Measurements from ENCODE around the gene KLF13.

Gene KLF13

DNA sequence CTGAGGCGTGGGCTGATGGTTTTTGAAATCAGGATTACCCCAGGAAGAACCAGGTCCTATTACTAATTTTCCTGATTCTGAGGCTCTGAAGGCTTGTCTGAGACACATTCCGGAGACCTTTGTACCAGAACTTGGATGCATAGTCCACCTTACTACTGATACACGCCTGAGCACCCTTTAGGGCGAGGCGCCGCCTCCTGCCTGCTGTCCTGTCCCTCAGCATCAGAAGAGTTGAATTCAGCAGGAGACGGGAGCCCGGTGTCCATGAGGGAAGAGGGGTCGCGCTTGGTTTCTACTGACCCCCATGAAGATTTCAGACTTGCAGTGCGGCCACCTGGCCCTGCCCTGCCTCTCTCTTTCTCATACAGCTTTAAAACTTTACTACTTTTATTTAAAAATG lies 49.9 kb downstream of the KLF13 start:
- TF ChIP-seq, protein P1, sequence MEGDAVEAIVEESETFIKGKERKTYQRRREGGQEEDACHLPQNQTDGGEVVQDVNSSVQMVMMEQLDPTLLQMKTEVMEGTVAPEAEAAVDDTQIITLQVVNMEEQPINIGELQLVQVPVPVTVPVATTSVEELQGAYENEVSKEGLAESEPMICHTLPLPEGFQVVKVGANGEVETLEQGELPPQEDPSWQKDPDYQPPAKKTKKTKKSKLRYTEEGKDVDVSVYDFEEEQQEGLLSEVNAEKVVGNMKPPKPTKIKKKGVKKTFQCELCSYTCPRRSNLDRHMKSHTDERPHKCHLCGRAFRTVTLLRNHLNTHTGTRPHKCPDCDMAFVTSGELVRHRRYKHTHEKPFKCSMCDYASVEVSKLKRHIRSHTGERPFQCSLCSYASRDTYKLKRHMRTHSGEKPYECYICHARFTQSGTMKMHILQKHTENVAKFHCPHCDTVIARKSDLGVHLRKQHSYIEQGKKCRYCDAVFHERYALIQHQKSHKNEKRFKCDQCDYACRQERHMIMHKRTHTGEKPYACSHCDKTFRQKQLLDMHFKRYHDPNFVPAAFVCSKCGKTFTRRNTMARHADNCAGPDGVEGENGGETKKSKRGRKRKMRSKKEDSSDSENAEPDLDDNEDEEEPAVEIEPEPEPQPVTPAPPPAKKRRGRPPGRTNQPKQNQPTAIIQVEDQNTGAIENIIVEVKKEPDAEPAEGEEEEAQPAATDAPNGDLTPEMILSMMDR (IDR thresholded peaks at IDR 0.05; ENCODE audit: low read depth, low read length): no peak
- no peak overlapping the region for H3K4me3 ChIP-seq (ENCODE audit: low read depth, low read length)
- in situ Hi-C loops (cut with HindIII; ENCODE audit: low sequenced_read_pairs): no loop called here
- no peak for DNase-seq (ENCODE audit: low read depth, low spot score)

DNA sequence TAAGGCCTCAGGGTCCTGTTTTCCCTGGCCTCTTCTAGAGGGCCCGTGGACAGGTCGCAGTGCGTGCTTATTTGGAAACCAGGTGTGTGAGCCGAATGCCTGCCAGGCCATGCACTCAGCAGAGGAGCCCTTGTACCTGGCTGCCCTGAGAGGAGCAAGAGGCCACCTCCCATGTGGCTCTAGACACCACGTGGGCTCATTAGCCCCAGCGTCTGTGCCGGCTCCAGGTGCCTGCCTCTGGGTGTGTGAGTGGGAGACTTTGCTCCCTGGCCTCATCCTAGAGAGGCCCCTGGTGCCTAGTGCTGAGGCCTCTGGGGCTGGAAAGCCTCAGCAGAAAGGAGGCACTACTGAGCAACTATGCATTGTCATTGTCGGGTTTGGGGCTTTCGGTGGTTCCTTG lies 50.4 kb downstream of the KLF13 start:
- TF ChIP-seq, protein P1 (IDR thresholded peaks at IDR 0.05; ENCODE audit: low read depth, low read length): no peak
- in situ Hi-C loops (cut with HindIII; ENCODE audit: low sequenced_read_pairs): no loop called here
- no peak overlapping the region for H3K4me3 ChIP-seq (ENCODE audit: low read depth, low read length)
- DNase-seq (ENCODE audit: low read depth, low spot score): no peak

DNA sequence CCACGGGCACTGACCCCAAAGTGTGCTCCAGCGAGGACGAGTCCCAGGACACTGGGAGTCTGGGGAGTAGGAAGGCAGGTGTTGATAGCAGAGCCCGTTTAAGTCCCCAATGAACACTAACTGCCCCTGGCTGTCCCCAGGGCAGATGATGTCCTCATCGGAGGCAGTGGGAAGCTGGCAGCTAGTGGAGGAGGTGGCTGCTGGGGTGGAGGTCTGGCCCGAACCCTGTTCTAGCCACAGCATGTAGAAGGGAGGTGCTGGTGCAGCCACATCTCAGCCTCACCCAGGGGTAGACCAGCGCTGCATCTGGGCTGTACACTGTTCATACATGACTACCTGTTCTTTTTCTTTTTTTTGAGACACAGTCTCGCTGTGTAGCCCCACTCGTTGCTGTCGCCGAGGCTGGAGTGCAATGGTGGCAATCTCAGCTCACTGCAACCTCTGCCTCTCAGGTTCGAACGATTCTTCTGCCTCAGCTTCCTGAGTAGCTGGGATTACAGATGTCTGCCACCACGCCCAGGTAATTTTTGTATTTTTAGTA lies 51.8 kb downstream of the KLF13 start:
- in situ Hi-C loops (cut with HindIII; ENCODE audit: low sequenced_read_pairs): no loop called here
- TF ChIP-seq, protein P1 (IDR thresholded peaks at IDR 0.05; ENCODE audit: low read depth, low read length): no peak
- no peak for DNase-seq (ENCODE audit: low read depth, low spot score)
- no peak overlapping the region for H3K4me3 ChIP-seq (ENCODE audit: low read depth, low read length)

DNA sequence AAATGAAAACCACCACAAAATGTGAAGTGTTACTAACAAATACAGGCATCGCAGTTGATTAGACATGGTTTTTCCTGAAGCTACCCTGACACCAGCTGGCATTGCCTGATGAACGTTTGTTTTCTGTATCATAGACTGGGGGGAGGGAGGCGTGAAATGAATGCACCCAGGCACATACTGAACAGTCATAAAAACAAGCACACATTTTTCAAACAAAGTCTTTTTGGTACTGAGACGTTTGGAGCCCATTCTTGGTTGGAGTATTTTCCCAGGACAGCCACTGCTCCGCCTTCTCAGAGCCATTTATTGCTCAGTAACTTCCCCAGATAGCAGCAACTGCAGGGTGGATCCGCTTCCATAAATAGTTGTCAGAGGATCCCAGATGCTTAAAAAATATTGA lies 52.4 kb downstream of the KLF13 start:
- H3K4me3 ChIP-seq (ENCODE audit: low read depth, low read length): no peak overlapping the region
- in situ Hi-C loops (cut with HindIII; ENCODE audit: low sequenced_read_pairs): no loop called here
- DNase-seq (ENCODE audit: low read depth, low spot score): no peak
- TF ChIP-seq, protein P1 (IDR thresholded peaks at IDR 0.05; ENCODE audit: low read depth, low read length): no peak

DNA sequence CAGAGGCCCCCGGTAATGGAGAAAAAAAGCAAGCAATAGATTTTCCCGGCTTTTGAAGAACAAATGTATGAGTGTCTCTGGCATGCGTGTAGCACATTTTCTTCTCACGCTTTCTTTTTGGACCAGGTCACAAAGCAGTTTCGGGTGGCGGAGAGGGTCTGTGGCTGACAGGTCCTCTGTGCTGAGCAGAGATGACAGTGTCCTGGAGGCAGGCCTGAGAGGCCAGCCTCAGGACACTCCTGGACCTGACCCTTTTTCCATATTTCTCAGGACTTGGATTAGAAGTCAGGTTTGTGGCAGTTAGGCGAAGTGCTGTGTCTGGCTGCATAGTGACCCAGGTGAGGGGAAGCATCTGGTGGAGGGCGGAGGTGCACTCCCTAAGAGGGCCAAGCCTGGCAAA lies 52.9 kb downstream of the KLF13 start:
- DNase-seq (ENCODE audit: low read depth, low spot score): no peak
- TF ChIP-seq, protein P1 (IDR thresholded peaks at IDR 0.05; ENCODE audit: low read depth, low read length): no peak
- no peak overlapping the region for H3K4me3 ChIP-seq (ENCODE audit: low read depth, low read length)
- in situ Hi-C loops (cut with HindIII; ENCODE audit: low sequenced_read_pairs): no loop called here

DNA sequence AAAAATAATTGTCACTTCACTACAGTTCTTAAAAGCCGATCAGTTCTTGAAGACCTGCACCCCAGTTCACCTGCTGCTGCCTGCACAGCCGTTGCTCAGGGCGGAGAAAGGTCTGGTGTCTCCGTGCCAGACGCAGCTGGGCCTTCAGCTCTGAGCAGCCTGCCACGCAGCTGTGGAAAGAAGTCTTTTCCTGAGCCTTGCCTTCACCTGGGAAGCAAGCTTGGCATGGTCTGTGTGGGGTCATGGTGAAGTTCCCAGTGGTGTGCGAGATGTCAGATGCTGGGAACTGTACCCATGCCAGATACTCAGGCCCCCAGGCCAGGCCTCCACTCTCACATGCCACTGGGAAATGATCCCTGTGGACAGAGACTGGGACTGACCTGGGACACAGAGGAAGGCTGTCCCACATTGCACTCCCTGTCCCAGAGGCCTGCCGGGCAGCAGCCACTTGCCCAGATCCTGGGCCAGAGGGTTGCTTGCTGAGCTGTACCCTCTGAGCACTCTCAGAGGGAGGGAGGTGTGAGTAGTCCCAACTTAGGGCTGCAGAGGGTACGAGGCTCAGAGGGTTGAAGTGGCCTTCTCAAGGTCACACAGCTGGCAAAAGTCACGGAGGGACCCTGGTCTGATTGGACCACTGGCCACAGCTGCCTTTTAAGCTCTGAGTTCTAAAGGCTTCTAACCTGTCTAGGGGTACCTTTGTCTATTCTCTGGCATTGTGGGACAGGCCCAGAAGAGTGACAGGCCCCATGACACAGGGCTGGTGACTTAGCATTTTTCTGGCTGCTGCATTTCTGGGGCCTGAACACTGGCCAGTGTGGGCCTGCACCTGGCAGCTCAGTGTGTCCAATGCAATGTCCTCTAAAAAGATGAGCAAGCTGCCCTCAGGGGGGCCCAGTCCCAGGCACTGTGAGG lies 55.4 kb downstream of the KLF13 start:
- no peak for DNase-seq (ENCODE audit: low read depth, low spot score)
- TF ChIP-seq, protein P1 (IDR thresholded peaks at IDR 0.05; ENCODE audit: low read depth, low read length): no peak
- in situ Hi-C loops (cut with HindIII; ENCODE audit: low sequenced_read_pairs): no loop called here
- no peak overlapping the region for H3K4me3 ChIP-seq (ENCODE audit: low read depth, low read length)
